ENCODE data around the gene GPX8. TPM values are rescaled to one million over a fixed set of nuclear protein-coding genes. Genes with fewer than 3 reads are reported as not detected.

GPX8 gene
- total and polyA plus RNA-seq, 3 donors from 2014 or later = 8.2 to 13.9 (median 12.3) TPM

GRCh38 chr5:55123365-55123764 lies 36.6 kb upstream of the GPX8 start:
- no peak for DNase-seq
- Histone ChIP-seq H3K9me3 (no peaks in the 10 kb centered on the region), H3K4me1 (no peaks in the 10 kb centered on the region), H3K27me3 (no peaks in the 10 kb centered on the region), H3K36me3 (ENCODE audit: low read depth, missing control alignments) (no peaks in the 10 kb centered on the region), H3K27ac (no peak overlapping the region), H3K4me3 (no peak overlapping the region)
- TF ChIP-seq CTCF (IDR thresholded peaks at IDR 0.05) (no peak), POLR2A (IDR thresholded peaks at IDR 0.05) (no peak)
- intact Hi-C loops (cut with DNase I; ENCODE audit: low total_unique reads) = no loop called here
- WGBS, 2 donors = 75 to 88% methylated on average over 3 of the region's 3 CpGs

GRCh38 chr5:55134053-55134722 lies 25.8 kb upstream of the GPX8 start:
- DNase-seq = no peak
- 80 to 81% methylated on average over 5 of the region's 5 CpGs for WGBS, 2 donors
- Histone ChIP-seq H3K4me1 (no peaks in the 10 kb centered on the region), H3K9me3 (no peaks in the 10 kb centered on the region), H3K27me3 (no peaks in the 10 kb centered on the region), H3K36me3 (ENCODE audit: low read depth, missing control alignments) (no peaks in the 10 kb centered on the region), H3K27ac (no peak overlapping the region), H3K4me3 (no peak overlapping the region)
- intact Hi-C loops (cut with DNase I; ENCODE audit: low total_unique reads) = no loop called here
- TF ChIP-seq POLR2A (IDR thresholded peaks at IDR 0.05) (no peak), CTCF (IDR thresholded peaks at IDR 0.05) (no peak)

GRCh38 chr5:55136521-55136920 lies 23.4 kb upstream of the GPX8 start:
- no peak for DNase-seq
- no peaks in the 10 kb centered on the region for H3K4me1 ChIP-seq
- H3K4me3 ChIP-seq = no peak overlapping the region
- intact Hi-C loops (cut with DNase I; ENCODE audit: low total_unique reads) = no loop called here
- no peaks in the 10 kb centered on the region for H3K9me3 ChIP-seq
- WGBS, 2 donors = 53 to 77% methylated on average over 3 of the region's 3 CpGs
- H3K27ac ChIP-seq = no peak overlapping the region
- TF ChIP-seq POLR2A (IDR thresholded peaks at IDR 0.05) = no peak
- TF ChIP-seq CTCF (IDR thresholded peaks at IDR 0.05) = no peak
- H3K36me3 ChIP-seq (ENCODE audit: low read depth, missing control alignments) = no peaks in the 10 kb centered on the region
- H3K27me3 ChIP-seq = no peaks in the 10 kb centered on the region

GRCh38 chr5:55140908-55141665 lies 18.9 kb upstream of the GPX8 start:
- no peaks in the 10 kb centered on the region for H3K27me3 ChIP-seq
- DNase-seq = no peak
- 68 to 70% methylated on average over 9 of the region's 9 CpGs for WGBS, 2 donors
- H3K4me3 ChIP-seq = no peak overlapping the region
- intact Hi-C loops (cut with DNase I; ENCODE audit: low total_unique reads) = no loop called here
- H3K4me1 ChIP-seq = no peaks in the 10 kb centered on the region
- TF ChIP-seq CTCF (IDR thresholded peaks at IDR 0.05) (no peak), POLR2A (IDR thresholded peaks at IDR 0.05) (no peak)
- H3K36me3 ChIP-seq (ENCODE audit: low read depth, missing control alignments) = no peaks in the 10 kb centered on the region
- H3K9me3 ChIP-seq = no peaks in the 10 kb centered on the region
- no peak overlapping the region for H3K27ac ChIP-seq
